GM21576 (cell line): ENCODE data around the gene MRPL49.
"Not testable (repeated sequence)": the region's sequence is repeated elsewhere in the genome, so short reads cannot be mapped to it uniquely, and the experiment has no call there.

ENCODE experiments used
- ATAC-seq: cut with Tn5 transposase; IDR thresholded peaks from one replicate; pipeline ENCODE4 v1.9.1; 2021; ENCODE audit warnings: mild to moderate bottlenecking, moderate library complexity; ENCODE audit not compliant: unreplicated experiment

The MRPL49 gene

DNA sequence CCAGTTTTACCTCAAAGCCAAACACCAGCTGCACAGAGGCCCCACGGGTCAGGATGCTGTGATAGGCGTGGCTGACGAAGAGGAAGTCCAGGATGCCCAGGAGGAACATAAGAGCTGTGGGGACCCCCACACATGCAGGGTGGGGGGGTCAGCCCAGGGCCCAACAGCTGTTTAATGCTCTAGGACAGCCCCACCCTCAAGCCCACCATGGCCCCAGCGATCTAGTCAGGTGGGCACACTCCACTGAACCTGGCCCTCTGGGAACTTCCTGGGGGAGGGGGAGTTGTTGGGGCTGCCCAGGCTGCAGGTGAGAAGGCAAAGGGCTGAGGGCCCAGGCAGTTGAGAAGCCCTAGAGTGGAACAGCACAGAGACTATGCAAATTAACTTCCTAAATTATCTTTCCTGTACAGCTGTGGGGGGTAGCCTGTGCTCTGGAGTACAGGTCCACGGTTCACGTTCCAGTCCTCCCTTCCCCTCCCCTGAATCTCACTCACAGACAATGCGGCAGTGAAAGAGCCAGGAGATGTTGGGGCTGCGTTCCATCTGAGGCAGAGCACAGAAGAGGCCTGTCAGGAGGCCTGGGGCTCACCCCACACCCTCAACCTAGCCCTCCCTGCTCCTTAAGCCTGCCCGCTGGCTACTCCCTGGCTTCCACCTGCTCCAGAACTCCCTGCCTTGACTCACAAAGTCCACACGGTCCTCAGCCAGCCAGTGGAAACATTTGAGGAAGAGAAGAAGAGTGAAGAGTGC, 10.3 kb downstream of the MRPL49 start:
- ATAC-seq, result peak; percentile 32

- no peak for ATAC-seq
These were observed 11.0 kb downstream of the MRPL49 start for GRCh38 chr11:65132988-65133700.

DNA sequence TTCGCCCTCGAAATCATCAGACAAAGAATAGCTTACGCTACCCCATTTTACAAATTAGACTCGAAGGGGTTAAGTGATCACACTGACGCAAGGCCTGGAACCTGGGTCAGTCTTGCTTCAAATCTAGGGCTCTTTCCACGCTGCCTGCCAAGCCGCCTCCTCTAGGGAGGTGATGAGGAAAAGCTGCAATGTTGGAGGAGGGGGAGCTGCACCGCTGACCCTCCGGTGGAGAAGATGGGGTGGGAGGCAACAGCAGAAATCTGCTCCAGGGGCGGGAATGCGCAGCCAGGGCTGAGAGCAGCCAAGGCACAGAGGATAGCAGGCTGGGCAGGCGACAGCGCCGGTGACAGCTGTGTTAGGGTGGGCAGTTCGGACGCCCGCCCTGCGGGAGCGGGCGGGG, 11.6 kb downstream of the MRPL49 start:
- ATAC-seq, result no peak

DNA sequence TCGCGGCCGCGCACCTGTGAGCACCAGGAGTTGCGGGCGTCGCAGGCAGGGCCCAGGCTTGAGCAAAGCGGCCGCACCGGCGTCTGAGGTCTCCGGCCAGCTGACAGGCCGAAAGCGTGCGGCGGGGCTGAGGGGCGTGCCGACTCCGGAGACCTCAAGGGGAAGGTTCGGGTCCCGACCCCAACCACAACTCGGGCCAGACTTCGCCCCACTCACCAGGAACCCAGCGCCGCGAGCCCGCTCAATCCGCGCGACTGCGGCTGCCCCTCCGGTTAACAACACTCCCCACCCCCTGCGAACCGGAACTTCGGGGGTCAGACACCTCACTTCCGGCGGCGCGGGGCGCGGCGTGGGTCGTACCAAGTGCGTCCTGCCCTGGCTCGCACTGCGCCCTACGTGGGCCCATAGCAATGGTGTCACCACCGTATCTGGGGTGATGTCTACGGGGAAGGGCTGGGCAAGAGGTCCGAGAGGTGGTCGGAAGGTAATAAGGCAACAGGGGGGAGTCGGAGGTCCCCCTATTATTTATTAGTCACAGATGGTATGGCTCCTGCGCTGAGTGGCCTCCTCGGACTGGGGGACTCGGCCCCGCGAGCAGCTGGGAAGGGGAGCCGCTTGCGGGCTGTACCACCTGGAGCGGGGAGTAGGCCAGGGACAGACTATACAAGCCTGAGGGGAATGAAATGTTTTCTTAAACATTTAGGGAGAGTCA, 12.3 kb downstream of the MRPL49 start, which contains the start of gene SYVN1:
Gene SYVN1, minus strand, starts transcription at position 280 of the 712 bp plus-strand sequence. CDS start 918 bp downstream, outside the sequence.
- ATAC-seq, result peak; percentile 44

DNA sequence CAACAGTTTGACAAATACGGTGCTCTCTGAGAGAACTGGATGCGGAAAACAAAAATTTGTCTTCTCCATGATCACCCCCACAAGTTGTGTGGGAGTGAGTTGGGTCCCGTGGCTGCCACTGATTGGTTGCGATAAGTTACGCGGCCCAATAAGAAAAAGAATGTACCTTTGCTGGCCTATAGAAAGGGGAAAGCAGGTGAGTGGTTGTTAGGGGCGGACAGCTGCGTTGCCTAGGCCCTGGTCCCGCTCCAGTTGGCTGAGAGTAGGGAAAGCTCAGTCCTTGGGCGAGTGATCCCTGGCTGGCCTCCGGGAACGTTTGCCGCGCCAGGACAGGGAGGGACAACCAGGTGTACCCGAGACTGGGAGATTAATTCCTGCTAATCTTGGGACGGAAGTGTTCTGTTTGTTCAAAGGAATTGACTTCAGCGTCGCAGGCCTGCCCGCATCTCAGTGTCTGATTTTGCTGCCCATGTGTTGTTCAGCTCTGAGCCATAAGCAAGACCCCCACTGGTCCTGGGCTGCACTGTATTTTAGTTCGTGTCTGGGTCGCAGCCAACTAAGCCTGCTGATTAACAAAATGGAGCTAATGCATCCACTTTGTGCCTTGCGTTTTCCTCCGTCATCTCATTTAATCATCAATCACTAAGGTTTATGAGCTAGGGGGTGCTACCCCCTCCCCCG, 13.0 kb downstream of the MRPL49 start:
- ATAC-seq, result peak; percentile 52

DNA sequence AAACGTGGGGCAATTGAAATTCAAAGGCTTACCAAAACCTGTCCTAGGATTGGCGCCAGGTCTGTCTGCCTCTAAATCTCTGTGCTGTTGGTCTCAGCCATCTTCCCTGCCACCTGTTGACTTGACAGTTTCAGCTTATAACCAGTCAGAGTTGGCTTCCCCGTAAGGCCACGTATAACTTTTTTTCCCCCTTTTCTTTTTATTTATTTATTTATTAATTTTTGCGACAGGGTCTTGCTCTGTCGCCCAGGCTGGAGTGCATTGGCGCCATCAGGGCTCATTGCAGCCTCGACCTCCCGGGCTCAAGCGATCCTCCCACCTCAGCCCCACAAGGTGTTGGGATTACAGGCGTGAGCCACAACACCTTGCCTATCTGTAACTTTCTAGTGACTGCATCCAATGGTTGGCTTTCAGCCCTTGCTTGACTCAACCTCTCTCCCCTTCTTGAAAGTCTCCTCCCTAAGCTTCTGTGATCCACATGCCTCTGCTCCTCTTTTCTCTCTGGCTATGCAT, 13.6 kb downstream of the MRPL49 start:
- ATAC-seq, result no peak

GRCh38 chr11:65136515-65137096, 14.5 kb downstream of the MRPL49 start:
- ATAC-seq, result no peak

- no peak for ATAC-seq
These were observed 19.9 kb downstream of the MRPL49 start for GRCh38 chr11:65141896-65142494.

DNA sequence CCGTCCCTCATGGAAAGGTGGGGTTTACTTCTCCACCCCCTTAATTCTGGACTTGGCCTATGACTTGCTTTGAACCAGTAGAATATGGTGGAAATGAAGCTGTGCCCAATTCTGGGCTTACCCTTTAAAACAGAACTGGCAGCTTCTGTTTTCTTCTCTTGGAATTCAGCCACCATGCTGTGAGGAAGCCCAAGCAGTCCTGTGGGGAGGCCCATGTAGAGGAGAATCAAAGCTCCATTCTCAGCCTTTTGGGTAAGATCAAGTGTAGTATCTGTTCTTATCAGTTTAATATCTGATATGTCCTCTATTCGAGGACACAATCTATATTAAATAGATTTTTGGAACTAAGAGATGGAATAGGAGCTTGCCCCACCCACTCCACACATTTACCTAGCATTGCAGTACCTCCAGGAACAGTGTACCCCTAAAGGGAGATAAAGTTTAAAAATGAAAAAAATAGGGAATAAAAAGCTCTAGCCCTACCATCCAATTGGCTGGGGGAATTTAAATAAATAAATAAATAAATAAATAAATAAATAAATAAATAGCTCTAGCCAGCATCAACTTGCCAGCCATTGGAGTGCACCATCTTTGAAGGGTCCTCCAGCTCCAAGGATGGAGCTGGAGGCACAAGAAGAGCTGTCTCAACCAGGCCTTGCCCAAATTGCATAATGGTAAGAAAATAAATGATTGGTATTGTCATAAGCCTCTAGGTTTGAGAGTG, 25.4 kb downstream of the MRPL49 start:
- no peak for ATAC-seq

- no peak for ATAC-seq
These were observed 26.5 kb downstream of the MRPL49 start for GRCh38 chr11:65148657-65149056.

DNA sequence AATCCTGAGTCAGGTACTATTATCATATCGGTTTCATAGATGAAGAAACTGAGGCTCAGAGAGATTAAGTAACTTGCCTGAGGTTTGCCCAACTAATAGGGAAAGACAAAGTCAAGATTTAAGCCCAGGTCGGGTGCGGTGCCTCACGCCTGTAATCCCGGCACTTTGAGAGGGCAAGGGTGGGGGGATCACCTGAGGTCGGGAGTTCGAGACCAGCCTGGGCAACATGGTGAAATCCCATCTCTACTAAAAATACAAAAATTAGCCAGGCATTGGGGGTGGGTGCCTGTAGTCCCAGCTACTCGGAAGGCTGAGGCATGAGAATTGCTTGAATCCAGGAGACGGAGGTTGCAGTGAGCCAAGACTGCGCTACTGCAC, 28.0 kb downstream of the MRPL49 start:
- ATAC-seq, result not testable (repeated sequence)

GRCh38 chr11:65150509-65151299, 28.6 kb downstream of the MRPL49 start:
- ATAC-seq, result no peak

- ATAC-seq, result no peak
These were observed 29.3 kb downstream of the MRPL49 start for GRCh38 chr11:65151331-65151899.

GRCh38 chr11:65152122-65152521, 30.0 kb downstream of the MRPL49 start:
- ATAC-seq, result no peak

DNA sequence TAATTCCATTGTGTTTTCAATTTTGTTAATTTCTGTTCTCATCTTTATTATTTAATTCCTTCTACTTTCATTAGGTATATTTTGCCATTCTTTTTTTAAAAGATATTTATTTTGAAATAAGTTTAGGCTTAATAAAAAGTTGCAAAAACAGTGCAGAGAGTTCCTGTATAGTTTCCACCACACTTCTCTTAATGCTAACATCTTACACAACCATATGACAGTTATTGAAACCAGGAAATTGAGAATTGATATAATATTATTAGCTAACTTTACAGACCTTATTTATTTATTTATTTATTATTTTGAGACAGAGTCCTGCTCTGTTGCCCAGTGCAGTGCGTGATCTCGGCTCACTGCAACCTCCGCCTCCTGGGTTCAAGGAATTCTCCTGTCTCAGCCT, 34.1 kb downstream of the MRPL49 start:
- ATAC-seq, result no peak

DNA sequence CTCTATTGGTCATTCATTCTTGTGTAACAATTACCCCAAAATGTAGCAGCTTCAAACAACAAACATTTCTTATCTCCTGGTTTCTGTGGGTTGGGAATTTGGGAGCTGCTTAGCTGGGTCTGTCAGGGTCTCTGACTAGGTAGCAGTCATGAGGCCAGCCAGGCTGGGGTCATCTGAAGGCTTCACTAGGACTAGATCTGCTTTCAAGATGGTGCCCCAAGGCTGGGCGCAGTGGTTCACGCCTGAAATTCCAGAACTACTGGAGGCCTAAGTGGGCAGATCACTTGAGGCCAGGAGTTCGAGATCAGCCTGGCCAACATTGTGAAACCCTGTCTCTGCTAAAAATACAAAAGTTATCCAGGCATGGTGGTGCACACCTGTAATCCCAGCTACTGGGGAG, 34.8 kb downstream of the MRPL49 start:
- no peak for ATAC-seq

DNA sequence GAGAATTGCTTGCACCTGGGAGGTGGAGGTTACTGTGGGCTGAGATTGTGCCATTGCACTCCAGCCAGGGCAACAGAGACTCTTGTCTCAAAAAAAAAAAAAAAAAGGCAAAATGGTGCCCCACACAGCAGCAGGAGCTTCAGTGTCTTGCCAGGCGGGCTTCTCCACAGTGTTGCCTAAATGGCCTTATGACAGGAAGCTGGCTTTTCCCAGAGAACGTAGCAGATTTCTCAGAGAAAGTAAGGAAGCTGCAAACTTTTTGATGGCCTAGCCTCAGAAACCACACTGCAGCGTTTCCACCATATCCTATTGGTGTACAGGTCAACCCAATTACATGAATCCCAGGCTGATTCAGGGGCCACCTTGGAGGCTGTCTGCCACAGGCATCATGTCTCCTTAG, 35.2 kb downstream of the MRPL49 start:
- no peak for ATAC-seq

GRCh38 chr11:65159012-65159411, 36.9 kb downstream of the MRPL49 start:
- peak; percentile 75 for ATAC-seq
